Transverse colon (tissue), 4 donors: Measurements from ENCODE around the gene AHI1. TPM values are rescaled to one million over a fixed set of nuclear protein-coding genes. Genes with fewer than 3 reads are reported as not detected.

Experiments
- DNase-seq: peaks from one replicate; pipeline ENCODE4 v3.0.0-alpha.2; 2019
- H3K27ac ChIP-seq, 4 donors: fragments of 200-600 bp; sonication (generic); 2 replicates each; pipeline ENCODE4 v1.5.1; 2016 to 2018; ENCODE audit warnings: inconsistent platforms in 4 of 4
- H3K27me3 ChIP-seq: fragments of 200-600 bp; sonication (generic); 2 replicates; pipeline ENCODE4 v1.5.1; 2017; ENCODE audit warnings: inconsistent platforms
- H3K36me3 ChIP-seq, 4 donors: fragments of 200-600 bp; sonication (generic); 2 replicates each; pipeline ENCODE4 v1.5.1; 2017 to 2019; ENCODE audit warnings: inconsistent platforms in 4 of 4
- H3K4me1 ChIP-seq, 4 donors: fragments of 200-600 bp; sonication (generic); 2 replicates each; pipeline ENCODE4 v1.5.1; 2017 to 2020; ENCODE audit warnings: inconsistent platforms in 4 of 4
- H3K4me3 ChIP-seq, 4 donors: fragments of 200-600 bp; sonication (generic); 1 replicate in 1 of 4; 2 replicates in 3 of 4; pipeline versions ENCODE4 v1.5.1 to v1.6.1; 2017 to 2019; ENCODE audit warnings: inconsistent platforms in 4 of 4
- H3K9me3 ChIP-seq, 2 donors: fragments of 200-600 bp; sonication (generic); 2 replicates each; pipeline ENCODE4 v1.5.1; 2017 to 2019; ENCODE audit warnings: inconsistent platforms in 2 of 2
- EP300 ChIP-seq: sonication (generic); formaldehyde crosslinking; IDR thresholded peaks from one replicate; pipeline ENCODE4 v1.6.1; 2017; ENCODE audit warnings: antibody characterized with exemption, low read depth
- POLR2A ChIP-seq: fragments of 450-650 bp; IDR thresholded peaks from one replicate; pipeline ENCODE4 v1.6.1; 2016; ENCODE audit warnings: antibody characterized with exemption, mild to moderate bottlenecking, moderate library complexity
- POLR2AphosphoS5 ChIP-seq, 3 donors: sonication (generic); formaldehyde crosslinking; IDR thresholded peaks; one replicate each; pipeline ENCODE4 v1.6.1; 2016; ENCODE audit warnings: antibody characterized with exemption in 3 of 3
- WGBS, 2 donors: methylation state at CpG; one replicate each; pipeline ENCODE4 v1.1.5; 2018; ENCODE audit warnings: low coverage in 1 of 2; 5-methylcytosine and 5-hydroxymethylcytosine counted together
- in situ Hi-C, 4 donors: fragments of 200-750 bp; cut with MboI; loops; one replicate each; pipeline versions ENCODE4 v1.15.0 to v1.15.1; 2017; ENCODE audit warnings: low sequenced_read_pairs in 3 of 4, low pct_ligation_motif_present in 1 of 4, low pct_unique_long_range_greater_than_20kb in 1 of 4
- intact Hi-C: fragments of 100-400 bp; cut with DNase I; formaldehyde crosslinking; loops from one replicate; pipeline ENCODE4 v1.15.1; 2023; ENCODE audit warnings: low total_unique reads
- total RNA-seq, 4 donors: library from RNA; depleted of rRNA; stranded (reverse); fragments of >200 nt; gene quantifications; one replicate each; pipeline ENCODE4 v1.1.0, GENCODE V29; 2016
- TF ChIP-seq, protein P1 (sequence below), 5 experiments: fragments of 200-600 bp in 3 of 5; fragments of 450-650 bp in 2 of 5; sonication (generic) in 3 of 5; IDR thresholded peaks; 1 replicate in 2 of 5; 2 replicates in 3 of 5; pipeline ENCODE4 v1.5.1; 2016 to 2017; ENCODE audit warnings: antibody characterized with exemption in 5 of 5, inconsistent platforms in 3 of 5, mild to moderate bottlenecking in 2 of 5, moderate library complexity in 1 of 5

Gene AHI1
- total RNA-seq, 4 donors from 2014 or later = 16.2 to 119 (median 34.2) TPM

GRCh38 chr6:135418040-135418760 is 79.3 kb downstream of the AHI1 start:
- TF ChIP-seq POLR2A (no peak), POLR2AphosphoS5 (IDR thresholded peaks at IDR 0.05) (no peak), EP300 (no peak)
- TF ChIP-seq, protein P1, sequence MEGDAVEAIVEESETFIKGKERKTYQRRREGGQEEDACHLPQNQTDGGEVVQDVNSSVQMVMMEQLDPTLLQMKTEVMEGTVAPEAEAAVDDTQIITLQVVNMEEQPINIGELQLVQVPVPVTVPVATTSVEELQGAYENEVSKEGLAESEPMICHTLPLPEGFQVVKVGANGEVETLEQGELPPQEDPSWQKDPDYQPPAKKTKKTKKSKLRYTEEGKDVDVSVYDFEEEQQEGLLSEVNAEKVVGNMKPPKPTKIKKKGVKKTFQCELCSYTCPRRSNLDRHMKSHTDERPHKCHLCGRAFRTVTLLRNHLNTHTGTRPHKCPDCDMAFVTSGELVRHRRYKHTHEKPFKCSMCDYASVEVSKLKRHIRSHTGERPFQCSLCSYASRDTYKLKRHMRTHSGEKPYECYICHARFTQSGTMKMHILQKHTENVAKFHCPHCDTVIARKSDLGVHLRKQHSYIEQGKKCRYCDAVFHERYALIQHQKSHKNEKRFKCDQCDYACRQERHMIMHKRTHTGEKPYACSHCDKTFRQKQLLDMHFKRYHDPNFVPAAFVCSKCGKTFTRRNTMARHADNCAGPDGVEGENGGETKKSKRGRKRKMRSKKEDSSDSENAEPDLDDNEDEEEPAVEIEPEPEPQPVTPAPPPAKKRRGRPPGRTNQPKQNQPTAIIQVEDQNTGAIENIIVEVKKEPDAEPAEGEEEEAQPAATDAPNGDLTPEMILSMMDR (IDR thresholded peaks at IDR 0.05) = no peak
- Histone ChIP-seq H3K27me3 (no peaks in the 10 kb centered on the region), H3K4me1 (peaks cover 0 to 5% (median 0%) of the 10 kb centered on the region in 4 donors), H3K9me3 (no peaks in the 10 kb centered on the region), H3K36me3 (no peaks in the 10 kb centered on the region), H3K27ac (no peak overlapping the region), H3K4me3 (no peak overlapping the region)
- intact Hi-C loops = no loop called here
- in situ Hi-C loops = loop anchor here in 1 of 4 donors (25.0 kb wide), 1 partner anchor 281 kb away; no protein-coding TSS in a partner anchor
- 88 to 89% methylated on average over 3 of the region's 3 CpGs for WGBS, 2 donors
- DNase-seq = no peak

- Histone ChIP-seq H3K9me3 (no peaks in the 10 kb centered on the region), H3K4me1 (peaks cover 0 to 5% (median 0%) of the 10 kb centered on the region in 4 donors), H3K27ac (no peak overlapping the region), H3K36me3 (peaks cover 0 to 6% (median 0%) of the 10 kb centered on the region in 4 donors), H3K4me3 (no peak overlapping the region), H3K27me3 (no peaks in the 10 kb centered on the region)
- intact Hi-C loops (no loop called here), in situ Hi-C loops (loop anchor here in 1 of 4 donors (25.0 kb wide), 1 partner anchor 275 kb away; no protein-coding TSS in a partner anchor)
- 73 to 91% methylated on average over 1 of the region's 1 CpG for WGBS, 2 donors
- DNase-seq = no peak
- TF ChIP-seq POLR2A (no peak), POLR2AphosphoS5 (IDR thresholded peaks at IDR 0.05) (no peak), EP300 (no peak)
- TF ChIP-seq, protein P1 (IDR thresholded peaks at IDR 0.05) = no peak
Measured at GRCh38 chr6:135412761-135413160, 84.8 kb downstream of the AHI1 start.

DNA sequence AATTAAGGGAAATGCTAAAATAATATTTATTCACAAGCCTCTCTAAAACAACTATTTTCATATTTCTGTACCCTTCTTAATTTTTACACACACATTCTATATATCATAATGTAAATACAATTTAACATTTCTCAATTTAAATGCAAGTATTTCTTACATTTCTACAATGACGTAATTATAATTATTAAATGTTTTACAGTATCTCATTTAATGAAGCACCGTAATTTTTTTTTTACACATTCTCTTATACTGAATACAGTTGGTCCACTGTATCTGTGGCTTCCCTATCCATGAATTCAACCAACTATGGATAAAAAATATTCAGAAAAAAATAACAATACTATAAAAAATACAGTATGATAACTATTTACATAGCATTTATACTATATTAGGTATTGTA is 85.7 kb downstream of the AHI1 start:
- 95 to 98% methylated on average over 2 of the region's 2 CpGs for WGBS, 2 donors
- Histone ChIP-seq H3K27me3 (no peaks in the 10 kb centered on the region), H3K4me3 (no peak overlapping the region), H3K9me3 (no peaks in the 10 kb centered on the region), H3K36me3 (peaks cover 0 to 6% (median 0%) of the 10 kb centered on the region in 4 donors), H3K27ac (no peak overlapping the region), H3K4me1 (peaks cover 0 to 5% (median 0%) of the 10 kb centered on the region in 4 donors)
- TF ChIP-seq POLR2AphosphoS5 (IDR thresholded peaks at IDR 0.05) (no peak), EP300 (no peak), POLR2A (no peak)
- TF ChIP-seq, protein P1 (IDR thresholded peaks at IDR 0.05) = no peak
- intact Hi-C loops = no loop called here
- in situ Hi-C loops = loop anchor here in 1 of 4 donors (25.0 kb wide), 1 partner anchor 275 kb away; no protein-coding TSS in a partner anchor
- no peak for DNase-seq

- no peak for TF ChIP-seq EP300
- TF ChIP-seq, protein P1 (IDR thresholded peaks at IDR 0.05) = peak in 4 of 5 experiments; percentile 23 to 53 (median 42)
- Histone ChIP-seq H3K4me1 (peaks cover 0 to 5% (median 0%) of the 10 kb centered on the region in 4 donors), H3K36me3 (peaks cover 0 to 6% (median 0%) of the 10 kb centered on the region in 4 donors), H3K27me3 (no peaks in the 10 kb centered on the region), H3K9me3 (no peaks in the 10 kb centered on the region), H3K27ac (no peak overlapping the region), H3K4me3 (no peak overlapping the region)
- intact Hi-C loops = no loop called here
- in situ Hi-C loops = loop anchor here in 1 of 4 donors (25.0 kb wide), 1 partner anchor 274 kb away; no protein-coding TSS in a partner anchor
- DNase-seq = no peak
- WGBS, 2 donors = 67 to 72% methylated on average over 2 of the region's 2 CpGs
Measured at GRCh38 chr6:135411339-135411738, 86.2 kb downstream of the AHI1 start.
